Measurements from ENCODE around the gene SLC2A3.
"Not testable (repeated sequence)": the region's sequence is repeated elsewhere in the genome, so short reads cannot be mapped to it uniquely, and the experiment has no call there.

SLC2A3 gene

DNA sequence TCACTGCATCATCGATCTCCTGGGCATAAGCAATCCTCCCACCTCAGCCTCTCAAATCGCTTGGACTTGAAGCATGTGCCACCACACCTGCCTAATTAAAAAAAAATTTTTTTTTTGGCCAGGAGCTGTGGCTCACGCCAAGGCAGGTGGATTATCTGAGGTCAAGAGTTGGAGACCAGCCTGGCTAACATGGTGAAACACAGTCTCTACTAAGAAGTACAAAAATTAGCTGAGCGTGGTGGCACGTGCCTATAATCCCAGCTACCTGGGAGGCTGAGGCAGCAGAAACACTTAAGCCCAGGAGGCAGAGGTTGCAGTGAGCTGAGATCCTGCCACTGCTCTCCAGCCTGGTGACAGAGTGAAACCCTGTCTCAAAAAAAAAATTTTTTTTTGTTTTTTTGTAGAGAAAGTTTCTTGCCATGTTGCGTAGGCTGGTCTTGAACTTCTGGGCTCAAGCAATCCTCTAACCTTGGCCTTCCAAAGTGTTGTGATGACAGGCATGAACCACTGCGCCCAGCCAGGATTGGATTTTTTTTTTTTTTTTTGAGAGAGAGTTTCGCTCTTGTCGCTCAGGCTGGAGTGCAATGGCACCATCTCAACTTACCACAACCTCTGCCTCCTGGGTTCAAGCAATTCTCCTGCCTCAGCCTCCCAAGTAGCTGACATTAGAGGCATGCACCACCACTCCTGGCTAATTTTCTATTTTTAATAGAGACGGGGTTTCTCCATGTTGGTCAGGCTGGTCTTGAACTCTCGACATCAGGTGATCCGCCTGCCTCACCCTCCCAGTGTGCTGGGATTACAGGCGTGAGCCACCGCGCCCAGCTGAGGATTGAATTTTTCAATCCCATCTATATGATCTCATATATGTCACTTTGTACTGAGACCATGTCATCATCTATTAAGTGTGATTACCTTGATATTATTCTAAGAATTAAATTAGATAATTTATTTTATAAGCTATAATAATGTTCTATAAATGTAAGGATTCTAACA lies 12.4 kb downstream of the SLC2A3 start:
- POLR2A ChIA-PET = no interaction called here
- DNase-seq (ENCODE audit: extremely low spot score) = no peak
- no peak for TF ChIP-seq TARDBP (IDR thresholded peaks at IDR 0.05)
- TF ChIP-seq, protein P1, sequence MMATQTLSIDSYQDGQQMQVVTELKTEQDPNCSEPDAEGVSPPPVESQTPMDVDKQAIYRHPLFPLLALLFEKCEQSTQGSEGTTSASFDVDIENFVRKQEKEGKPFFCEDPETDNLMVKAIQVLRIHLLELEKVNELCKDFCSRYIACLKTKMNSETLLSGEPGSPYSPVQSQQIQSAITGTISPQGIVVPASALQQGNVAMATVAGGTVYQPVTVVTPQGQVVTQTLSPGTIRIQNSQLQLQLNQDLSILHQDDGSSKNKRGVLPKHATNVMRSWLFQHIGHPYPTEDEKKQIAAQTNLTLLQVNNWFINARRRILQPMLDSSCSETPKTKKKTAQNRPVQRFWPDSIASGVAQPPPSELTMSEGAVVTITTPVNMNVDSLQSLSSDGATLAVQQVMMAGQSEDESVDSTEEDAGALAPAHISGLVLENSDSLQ (IDR thresholded peaks at IDR 0.05) = no peak
- TF ChIP-seq LEF1 (IDR thresholded peaks at IDR 0.05; ENCODE audit: borderline replicate concordance) = no peak
- TF ChIP-seq L3MBTL2 (conservative IDR thresholded peaks at IDR 0.05) = no peak
- no peak for TF ChIP-seq HDGF (IDR thresholded peaks at IDR 0.05; ENCODE audit: borderline replicate concordance)
- TF ChIP-seq ARNT (IDR thresholded peaks at IDR 0.05) = no peak
- no peak for TF ChIP-seq SUZ12 (IDR thresholded peaks at IDR 0.05)
- TF ChIP-seq CTBP1 (IDR thresholded peaks at IDR 0.05; ENCODE audit: borderline replicate concordance) = no peak
- TF ChIP-seq FOXK2 (IDR thresholded peaks at IDR 0.05) = no peak
- no peak for TF ChIP-seq NFRKB (IDR thresholded peaks at IDR 0.05)
- no peak for TF ChIP-seq ELF4 (IDR thresholded peaks at IDR 0.05)
- no peak for TF ChIP-seq ZNF384 (IDR thresholded peaks at IDR 0.05)
- no peak for TF ChIP-seq FOXA1 (IDR thresholded peaks at IDR 0.05)
- no peak for TF ChIP-seq FOXM1 (IDR thresholded peaks at IDR 0.05; ENCODE audit: borderline replicate concordance)
- no peak for TF ChIP-seq BHLHE40 (IDR thresholded peaks at IDR 0.05; ENCODE audit: borderline replicate concordance)
- TF ChIP-seq SP1 (IDR thresholded peaks at IDR 0.05) = no peak
- CTCF ChIA-PET = interaction anchor here (0.6 to 3.1 kb wide), 2 partner anchors 10 to 652 kb away, joined by 3 to 9 read pairs; no protein-coding TSS in a partner anchor

DNA sequence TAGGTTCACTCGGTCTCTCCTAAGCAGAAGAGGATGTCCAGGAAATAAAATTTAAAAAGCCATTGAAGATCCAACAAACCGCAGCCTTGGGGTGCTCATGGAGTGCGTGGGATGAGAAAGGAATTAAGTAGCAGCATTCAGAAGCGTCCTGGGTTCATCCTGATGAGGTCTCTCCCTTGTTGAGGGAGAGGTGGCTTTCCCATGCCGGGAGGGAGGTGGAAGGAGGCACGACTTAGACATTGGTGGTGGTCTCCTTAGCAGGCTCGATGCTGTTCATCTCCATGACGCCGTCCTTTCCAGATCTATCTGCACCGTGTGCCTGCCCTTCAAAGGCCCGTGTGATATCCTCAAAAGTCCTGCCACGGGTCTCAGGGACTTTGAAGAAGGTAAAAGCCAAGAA lies 14.8 kb downstream of the SLC2A3 start:
- DNase-seq (ENCODE audit: extremely low spot score); POLR2A ChIA-PET: not testable (repeated sequence)
- CTCF ChIA-PET = interaction anchor here (3.1 kb wide), 1 partner anchor 12 kb away, joined by 9 read pairs; no protein-coding TSS in a partner anchor

DNA sequence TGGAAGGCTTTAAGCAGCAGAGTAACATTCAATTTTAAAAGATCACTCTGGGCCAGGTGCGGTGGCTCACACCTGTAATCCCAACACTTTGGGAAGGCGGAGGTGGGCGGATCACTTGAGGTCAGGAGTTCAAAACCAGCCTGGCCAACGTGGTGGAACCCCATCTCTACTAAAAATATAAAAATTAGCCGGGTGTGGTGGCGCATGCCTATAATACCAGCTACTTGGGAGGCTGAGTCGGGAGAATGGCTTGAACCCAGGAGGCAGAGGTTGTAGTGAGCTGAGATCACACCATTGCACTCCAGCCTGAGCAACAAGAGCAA lies 17.8 kb downstream of the SLC2A3 start:
- CTCF ChIA-PET = interaction anchor here (0.8 to 1.6 kb wide), 2 partner anchors 10 to 15 kb away, joined by 3 to 4 read pairs; no protein-coding TSS in a partner anchor
- DNase-seq (ENCODE audit: extremely low spot score); POLR2A ChIA-PET: not testable (repeated sequence)

DNA sequence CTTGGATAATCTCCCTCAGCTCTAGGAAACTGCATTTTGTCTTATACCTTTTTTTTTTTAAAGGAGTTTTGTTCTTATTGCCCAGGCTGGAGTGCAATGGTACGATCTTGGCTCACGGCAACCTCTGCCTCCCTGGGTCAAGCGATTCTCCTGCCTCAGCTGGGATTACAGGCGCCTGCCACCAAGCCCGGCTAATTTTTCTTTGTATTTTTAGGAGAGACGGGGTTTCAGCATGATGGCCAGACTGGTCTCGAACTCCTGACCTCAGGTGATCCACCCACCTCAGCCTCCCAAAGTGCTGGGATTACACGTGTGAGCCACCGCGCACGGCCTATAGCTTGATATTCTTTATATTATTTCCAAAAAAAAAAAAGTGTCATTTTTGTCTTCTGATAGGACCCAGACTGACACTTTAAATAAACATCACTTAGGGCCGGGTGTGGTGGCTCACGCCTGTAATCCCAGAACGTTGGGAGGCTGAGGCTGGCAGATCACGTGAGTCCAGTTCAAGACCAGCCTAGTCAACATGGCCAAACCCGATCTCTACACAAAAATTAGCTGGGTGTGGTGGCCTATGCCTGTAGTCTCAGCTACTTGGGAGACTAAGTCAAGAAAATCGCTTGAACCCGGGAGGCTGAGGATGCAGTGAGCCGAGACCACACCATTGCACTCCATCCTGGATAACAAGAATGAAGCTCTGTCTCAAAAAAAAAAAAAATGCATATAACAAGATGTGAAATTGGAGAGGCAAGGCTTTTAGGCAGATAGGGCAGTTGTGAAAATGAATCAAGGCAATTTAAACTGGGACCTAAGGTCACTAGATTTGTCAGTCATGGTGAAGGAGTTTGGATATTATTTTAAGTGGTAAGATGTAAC lies 18.4 kb downstream of the SLC2A3 start:
- CTCF ChIA-PET = interaction anchor here (0.6 to 1.6 kb wide), 2 partner anchors 16 to 52 kb away, joined by 3 to 4 read pairs; no protein-coding TSS in a partner anchor
- DNase-seq (ENCODE audit: extremely low spot score) = no peak
- POLR2A ChIA-PET = no interaction called here
- TF ChIP-seq FOXM1 (IDR thresholded peaks at IDR 0.05; ENCODE audit: borderline replicate concordance) (no peak), CTBP1 (IDR thresholded peaks at IDR 0.05; ENCODE audit: borderline replicate concordance) (no peak), ARNT (IDR thresholded peaks at IDR 0.05) (no peak), L3MBTL2 (conservative IDR thresholded peaks at IDR 0.05) (no peak), ELF4 (IDR thresholded peaks at IDR 0.05) (no peak), SP1 (IDR thresholded peaks at IDR 0.05) (no peak), SUZ12 (IDR thresholded peaks at IDR 0.05) (no peak), LEF1 (IDR thresholded peaks at IDR 0.05; ENCODE audit: borderline replicate concordance) (no peak), BHLHE40 (IDR thresholded peaks at IDR 0.05; ENCODE audit: borderline replicate concordance) (no peak), FOXK2 (IDR thresholded peaks at IDR 0.05) (no peak), FOXA1 (IDR thresholded peaks at IDR 0.05) (no peak)

DNA sequence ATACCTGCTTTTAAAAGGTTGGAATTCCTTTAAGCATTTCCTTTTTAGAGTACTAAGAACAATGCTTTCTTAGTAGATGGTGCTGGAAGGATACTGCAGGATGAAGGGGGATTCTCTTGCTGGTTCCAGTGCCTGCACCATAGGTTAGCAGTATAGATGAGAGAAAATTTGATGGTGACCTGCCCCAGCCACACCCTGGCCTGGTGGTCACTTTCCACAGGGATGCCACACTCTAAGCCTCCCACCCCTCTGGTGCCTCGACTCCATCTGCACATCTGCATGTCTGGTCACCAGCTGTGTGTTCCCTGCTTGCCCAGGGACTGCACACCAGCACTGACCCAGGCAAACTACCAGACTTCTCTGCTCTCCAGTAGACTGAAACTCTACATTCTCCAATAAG lies 19.1 kb downstream of the SLC2A3 start:
- ChIA-PET CTCF (interaction anchor here (0.6 kb wide), 1 partner anchor 52 kb away, joined by 3 read pairs; no protein-coding TSS in a partner anchor), POLR2A (no interaction called here)
- DNase-seq (ENCODE audit: extremely low spot score) = no peak
- no peak for TF ChIP-seq LEF1 (IDR thresholded peaks at IDR 0.05; ENCODE audit: borderline replicate concordance)
- no peak for TF ChIP-seq CTBP1 (IDR thresholded peaks at IDR 0.05; ENCODE audit: borderline replicate concordance)
- no peak for TF ChIP-seq BHLHE40 (IDR thresholded peaks at IDR 0.05; ENCODE audit: borderline replicate concordance)
- TF ChIP-seq ARNT (IDR thresholded peaks at IDR 0.05) = no peak
- TF ChIP-seq, protein P1 (IDR thresholded peaks at IDR 0.05) = no peak
- no peak for TF ChIP-seq FOXK2 (IDR thresholded peaks at IDR 0.05)
- no peak for TF ChIP-seq FOXA1 (IDR thresholded peaks at IDR 0.05)
- TF ChIP-seq HDGF (IDR thresholded peaks at IDR 0.05; ENCODE audit: borderline replicate concordance) = no peak

DNA sequence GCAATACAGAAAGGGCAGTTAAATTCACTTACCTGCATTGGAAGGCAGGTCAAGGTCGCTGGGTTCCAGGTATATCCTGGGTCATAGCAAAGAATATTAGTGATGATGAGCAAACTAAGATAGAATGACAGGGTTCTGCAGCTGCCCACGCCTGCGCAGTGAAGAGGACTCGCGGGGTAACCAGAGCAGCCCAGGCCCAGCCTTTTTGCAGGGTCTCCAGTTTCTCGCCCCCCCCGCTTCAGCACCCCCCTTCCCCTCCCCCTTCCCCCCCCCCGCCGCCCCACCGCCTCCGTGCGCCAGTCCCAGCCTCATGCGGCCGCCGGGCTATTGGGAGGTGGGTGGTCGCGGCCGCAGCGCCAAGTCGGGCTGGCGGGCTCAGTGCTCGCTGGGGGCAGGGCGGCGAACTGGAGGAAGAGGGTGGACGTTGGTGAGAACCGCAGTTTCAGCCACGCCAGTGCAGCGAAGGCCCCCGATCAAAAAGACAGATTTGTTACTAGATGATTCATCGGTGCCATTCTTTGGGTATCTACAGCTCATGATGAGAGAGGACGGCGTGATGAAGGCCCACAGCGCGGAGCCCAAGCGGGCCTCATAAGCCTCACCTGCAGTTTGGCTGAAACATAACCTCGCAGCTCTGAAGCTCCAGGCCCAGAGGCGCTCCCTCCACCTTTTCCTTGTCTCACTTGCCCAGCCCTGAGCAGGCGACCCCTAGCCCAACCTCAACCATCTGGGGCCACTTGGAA lies 20.2 kb downstream of the SLC2A3 start:
- POLR2A ChIA-PET = no interaction called here
- no peak for DNase-seq (ENCODE audit: extremely low spot score)
- TF ChIP-seq TARDBP (IDR thresholded peaks at IDR 0.05) (no peak), NFRKB (IDR thresholded peaks at IDR 0.05) (no peak), FOXA1 (IDR thresholded peaks at IDR 0.05) (no peak), LEF1 (IDR thresholded peaks at IDR 0.05; ENCODE audit: borderline replicate concordance) (no peak), HDGF (IDR thresholded peaks at IDR 0.05; ENCODE audit: borderline replicate concordance) (no peak), L3MBTL2 (conservative IDR thresholded peaks at IDR 0.05) (no peak), FOXK2 (IDR thresholded peaks at IDR 0.05) (no peak), SUZ12 (IDR thresholded peaks at IDR 0.05) (no peak), ZNF384 (IDR thresholded peaks at IDR 0.05) (no peak), SP1 (IDR thresholded peaks at IDR 0.05) (no peak), FOXM1 (IDR thresholded peaks at IDR 0.05; ENCODE audit: borderline replicate concordance) (no peak), ELF4 (IDR thresholded peaks at IDR 0.05) (no peak), CTBP1 (IDR thresholded peaks at IDR 0.05; ENCODE audit: borderline replicate concordance) (no peak), BHLHE40 (IDR thresholded peaks at IDR 0.05; ENCODE audit: borderline replicate concordance) (no peak), ARNT (IDR thresholded peaks at IDR 0.05) (no peak)
- TF ChIP-seq, protein P1 (IDR thresholded peaks at IDR 0.05) = no peak
- CTCF ChIA-PET = no interaction called here

DNA sequence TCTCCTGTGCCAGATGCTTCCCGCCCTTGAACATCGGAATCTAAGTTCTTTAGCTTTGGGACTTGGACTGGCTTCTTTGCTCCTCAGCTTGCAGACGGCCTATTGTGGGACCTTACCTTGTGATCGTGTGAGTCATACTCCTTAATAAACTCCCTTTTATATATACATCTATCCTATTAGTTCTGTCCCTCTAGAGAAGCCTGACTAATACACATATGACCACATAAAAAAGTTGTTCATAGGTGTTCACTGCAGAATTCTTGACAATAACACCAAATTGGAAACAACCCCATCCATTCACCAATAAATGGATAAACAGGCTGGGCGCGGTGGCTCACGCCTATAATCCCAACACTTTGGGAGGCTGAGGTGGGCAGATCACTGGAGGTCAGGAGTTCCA lies 25.9 kb downstream of the SLC2A3 start:
- POLR2A ChIA-PET; CTCF ChIA-PET; DNase-seq (ENCODE audit: extremely low spot score): not testable (repeated sequence)
